GM18511 (cell line): ENCODE measurements around the gene INSIG2.
"Not testable (repeated sequence)": the region's sequence is repeated elsewhere in the genome, so short reads cannot be mapped to it uniquely, and the experiment has no call there.

Experiments used
- ATAC-seq: cut with Tn5 transposase; IDR thresholded peaks from one replicate; pipeline ENCODE4 v1.9.1; 2021; ENCODE audit warnings: mild to moderate bottlenecking, moderate library complexity; ENCODE audit not compliant: unreplicated experiment

Gene INSIG2

GRCh38 chr2:118059919-118060478 is 28.3 kb upstream of the INSIG2 start:
- no peak for ATAC-seq

GRCh38 chr2:118061135-118061955 is 26.9 kb upstream of the INSIG2 start:
- ATAC-seq: peak; percentile 87

DNA sequence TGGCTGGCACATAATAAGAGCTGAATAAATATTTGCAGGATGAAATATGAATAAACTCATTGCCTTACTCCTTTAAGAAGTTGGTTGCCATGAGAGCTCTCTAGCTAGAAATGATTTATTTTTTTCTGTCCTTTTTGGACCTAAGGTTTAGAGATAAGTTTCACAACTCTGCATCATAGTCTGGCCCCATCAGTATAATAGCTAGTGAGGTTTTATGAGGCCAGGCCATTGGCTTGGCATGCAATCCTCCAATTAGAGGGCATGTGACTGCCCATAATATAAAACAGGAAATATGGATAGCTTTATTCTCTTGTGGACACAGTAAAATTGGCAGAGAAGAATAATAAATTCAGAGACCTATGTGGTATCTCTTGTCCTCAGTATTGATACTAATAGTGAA is 26.2 kb upstream of the INSIG2 start:
- no peak for ATAC-seq

DNA sequence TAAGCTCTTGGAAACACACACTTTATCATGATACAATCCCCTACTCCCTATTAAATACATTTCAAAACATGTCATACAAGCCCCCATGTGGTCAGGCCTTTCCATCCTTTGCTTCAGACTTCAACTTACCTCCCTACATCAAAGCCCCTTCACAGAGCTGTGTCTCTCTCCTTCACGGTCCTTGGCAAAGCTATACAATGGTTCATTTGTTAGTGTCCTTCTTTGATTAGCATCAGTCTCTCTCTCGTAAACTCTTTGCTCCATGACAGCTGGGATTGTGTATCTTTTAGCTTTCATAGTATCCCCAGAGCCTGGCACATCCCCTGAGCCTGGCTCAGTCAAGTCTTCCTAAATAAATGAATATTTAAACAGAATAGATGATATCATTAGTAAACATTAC is 25.6 kb upstream of the INSIG2 start:
- ATAC-seq: no peak

GRCh38 chr2:118065015-118065706 is 23.1 kb upstream of the INSIG2 start:
- ATAC-seq: no peak

- no peak for ATAC-seq
These were observed 22.3 kb upstream of the INSIG2 start for GRCh38 chr2:118065921-118066511.

DNA sequence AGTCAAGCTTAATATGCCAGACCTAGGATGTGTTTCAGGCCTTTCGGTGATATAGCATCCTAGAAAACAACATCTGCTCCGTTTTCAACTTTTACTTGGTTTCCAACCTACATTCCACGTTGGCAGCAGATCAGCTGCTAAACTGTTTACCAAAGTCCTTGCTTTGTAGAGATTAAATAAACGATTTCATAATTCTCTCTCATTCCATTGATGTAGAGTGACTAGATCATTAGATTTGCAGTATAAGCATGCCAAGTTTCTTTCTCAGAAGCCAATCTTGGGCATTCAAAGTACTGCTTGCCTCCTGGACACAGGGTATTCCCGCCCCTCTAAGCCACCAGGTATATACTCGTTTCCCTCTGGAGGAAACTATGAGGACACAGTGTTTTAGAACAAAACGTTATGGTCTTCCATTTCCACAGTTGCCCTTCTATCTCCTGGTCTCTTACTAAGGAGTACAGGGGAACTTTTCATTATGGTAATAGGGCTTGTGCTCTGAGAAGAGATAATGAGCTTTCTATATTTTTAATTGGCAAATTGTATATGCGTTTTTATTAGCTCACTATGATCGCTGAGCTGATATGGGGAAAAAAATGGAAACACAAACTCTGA is 10.5 kb upstream of the INSIG2 start:
- no peak for ATAC-seq

- no peak for ATAC-seq
These were observed 9.5 kb upstream of the INSIG2 start for GRCh38 chr2:118078734-118079133.

- ATAC-seq: no peak
These were observed 3.7 kb upstream of the INSIG2 start for GRCh38 chr2:118084491-118085089.

DNA sequence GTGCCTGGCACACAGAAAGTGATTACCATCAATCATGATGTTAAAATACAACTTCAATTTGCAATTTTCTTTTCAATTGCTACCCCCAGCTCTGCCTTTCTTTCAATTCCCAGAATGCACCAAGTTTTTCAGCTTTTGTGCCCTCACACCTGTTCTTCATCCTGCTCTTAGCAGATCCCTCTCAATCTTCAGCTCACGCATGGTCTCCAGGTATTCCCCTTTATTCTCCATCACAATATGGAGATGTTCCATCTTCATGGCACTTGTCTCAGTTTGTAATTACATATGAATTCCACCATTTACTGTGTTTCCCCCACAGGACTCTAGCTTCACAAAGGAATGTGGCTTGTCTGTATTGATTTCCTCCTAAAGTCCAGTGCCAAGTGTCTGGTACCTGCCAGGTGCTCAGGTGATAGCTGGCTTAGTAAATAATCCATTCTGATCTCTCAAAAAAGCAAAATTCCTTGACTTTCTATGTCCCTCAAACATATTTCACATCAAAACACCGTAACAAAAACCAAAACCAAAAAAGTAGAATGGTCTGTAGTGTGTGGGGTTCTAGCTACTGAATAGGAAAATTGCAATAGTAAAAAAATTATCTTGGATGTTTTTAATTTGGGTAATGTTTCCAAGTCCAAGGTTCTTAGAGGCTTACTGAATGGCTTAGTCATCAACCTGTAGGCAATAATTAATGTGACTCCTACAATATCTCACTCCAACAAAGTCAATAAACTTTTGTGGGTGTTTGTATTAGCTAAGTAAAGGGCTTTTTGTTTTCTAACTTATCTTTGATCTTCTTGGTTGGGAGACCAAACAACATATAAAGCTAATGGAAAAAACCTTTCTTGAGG is 2.9 kb upstream of the INSIG2 start:
- ATAC-seq: no peak

DNA sequence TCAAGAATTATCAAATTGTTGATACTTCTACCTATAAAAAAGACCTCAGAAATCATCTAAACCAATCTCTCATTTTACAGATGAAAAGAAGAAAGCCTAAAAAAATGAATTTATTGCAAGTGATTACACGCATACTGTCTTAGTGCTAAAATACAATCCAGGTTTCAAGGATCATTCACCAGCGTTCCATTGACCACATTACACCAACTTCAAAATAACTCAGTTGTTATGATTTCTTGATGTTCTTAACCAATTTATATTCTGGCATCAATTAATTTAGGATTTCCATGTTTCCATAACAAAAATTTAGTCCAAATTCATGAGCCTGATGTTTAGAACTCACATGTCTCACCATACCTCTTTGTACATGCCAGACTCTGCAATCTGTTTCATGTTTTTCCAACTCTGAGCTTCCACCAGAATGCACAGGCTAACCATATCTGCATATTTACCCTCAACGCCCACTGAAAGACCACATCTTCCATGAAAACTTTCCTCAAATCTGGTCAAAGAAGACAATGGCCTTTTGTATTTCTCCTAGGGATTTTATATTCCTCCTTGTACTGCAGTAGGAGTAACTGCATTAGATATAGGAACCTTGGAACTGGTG is 2.1 kb upstream of the INSIG2 start:
- ATAC-seq: no peak

DNA sequence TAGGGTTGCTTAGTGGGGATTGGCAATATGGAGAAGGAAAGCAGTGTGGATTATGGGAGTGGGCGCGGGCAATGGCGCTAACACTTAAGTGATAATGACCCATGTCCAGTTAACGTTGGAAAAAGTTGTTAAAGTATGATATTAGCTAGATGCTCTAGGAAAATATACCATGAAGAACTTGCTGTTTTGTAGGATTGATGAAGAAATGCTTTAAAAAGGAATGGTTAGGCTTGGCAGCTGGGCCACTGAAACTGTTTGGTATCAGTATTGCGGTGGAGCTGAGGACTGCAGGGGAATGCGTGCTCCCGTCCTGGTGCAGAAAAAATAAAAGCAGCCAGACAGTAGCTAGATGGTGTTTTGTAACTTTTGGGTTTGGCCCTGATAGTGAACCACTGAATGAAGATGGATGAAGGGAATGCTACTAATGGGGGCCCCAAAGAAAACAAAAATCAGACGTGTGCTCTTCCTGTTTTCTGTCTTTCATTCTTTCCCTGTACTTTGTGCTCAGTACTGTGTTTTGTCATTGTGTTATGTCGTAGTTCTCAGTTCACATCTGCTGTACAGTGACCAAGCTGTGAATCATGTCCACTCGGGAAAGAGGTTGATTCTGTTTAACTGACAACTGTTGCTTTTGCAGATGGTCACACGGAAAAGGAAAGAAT is 999 bp downstream of the INSIG2 start:
- ATAC-seq: peak; percentile 32

DNA sequence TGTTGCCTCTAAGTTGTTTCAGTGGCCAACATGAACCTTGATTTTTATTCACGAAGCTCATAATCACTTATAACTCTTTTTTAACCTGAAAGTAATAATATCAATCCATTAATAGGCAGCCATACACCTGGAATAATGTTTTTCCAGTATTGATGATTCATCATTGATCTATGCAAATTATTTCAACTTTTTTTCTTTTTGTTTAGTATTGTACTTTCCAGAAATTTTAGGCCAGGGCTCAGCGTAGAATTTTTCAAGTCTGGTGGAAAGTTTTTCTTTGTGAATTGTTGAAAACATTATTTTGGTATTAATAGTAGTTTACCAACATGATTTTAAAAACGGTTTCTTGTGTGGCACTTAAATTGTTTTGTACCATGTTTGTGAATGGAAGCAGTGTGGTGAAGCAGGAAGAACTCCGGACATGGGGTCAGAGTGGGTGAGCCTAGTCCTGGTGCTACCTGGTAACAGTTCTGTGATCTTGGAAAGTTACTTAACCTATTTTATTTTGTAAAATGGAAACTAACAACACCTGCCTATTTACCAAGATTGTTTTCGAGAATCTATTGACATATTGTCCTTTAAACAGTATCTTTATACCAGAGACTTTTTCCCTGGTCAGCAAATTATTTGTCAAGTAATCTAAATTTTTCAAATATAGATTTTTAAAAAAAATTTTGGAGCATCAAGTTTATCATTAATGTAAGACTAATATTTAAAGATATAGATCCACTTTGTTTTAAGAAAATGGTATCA is 2.3 kb downstream of the INSIG2 start:
- ATAC-seq: no peak

DNA sequence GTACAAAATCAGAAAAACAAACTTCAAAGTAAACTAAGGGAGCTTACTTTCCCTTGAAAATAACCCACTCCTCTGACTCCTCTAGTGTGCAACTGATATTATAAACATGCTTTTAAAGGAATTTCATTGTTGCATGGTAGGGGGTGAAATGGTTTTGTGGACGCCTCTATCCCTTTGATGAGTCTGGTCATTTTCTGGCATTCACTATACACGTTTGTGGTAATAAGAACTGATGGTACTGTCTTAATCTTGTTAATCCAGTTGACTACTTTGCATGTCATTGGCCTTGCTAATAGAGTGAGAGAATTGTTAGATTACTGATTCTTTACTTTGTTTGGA is 2.8 kb downstream of the INSIG2 start:
- no peak for ATAC-seq

DNA sequence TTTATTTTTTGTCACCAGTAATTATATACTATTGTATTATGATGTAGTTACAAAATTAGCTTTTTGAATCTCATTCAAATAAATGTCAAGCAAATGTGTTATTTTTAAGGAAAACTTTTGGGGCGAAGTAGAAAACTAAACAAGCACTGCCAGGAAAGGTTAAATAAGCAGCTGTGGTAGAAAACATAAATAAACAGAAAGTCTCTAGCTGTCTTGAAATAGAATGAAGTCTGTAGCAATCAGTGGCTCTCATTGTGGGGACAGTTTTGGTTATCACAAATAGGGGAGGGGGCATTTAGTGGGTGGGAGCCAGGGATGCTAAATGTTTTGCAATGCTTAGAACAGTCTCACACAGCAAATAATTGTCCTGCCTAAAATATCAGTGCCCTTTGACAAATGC is 3.4 kb downstream of the INSIG2 start:
- ATAC-seq: no peak

DNA sequence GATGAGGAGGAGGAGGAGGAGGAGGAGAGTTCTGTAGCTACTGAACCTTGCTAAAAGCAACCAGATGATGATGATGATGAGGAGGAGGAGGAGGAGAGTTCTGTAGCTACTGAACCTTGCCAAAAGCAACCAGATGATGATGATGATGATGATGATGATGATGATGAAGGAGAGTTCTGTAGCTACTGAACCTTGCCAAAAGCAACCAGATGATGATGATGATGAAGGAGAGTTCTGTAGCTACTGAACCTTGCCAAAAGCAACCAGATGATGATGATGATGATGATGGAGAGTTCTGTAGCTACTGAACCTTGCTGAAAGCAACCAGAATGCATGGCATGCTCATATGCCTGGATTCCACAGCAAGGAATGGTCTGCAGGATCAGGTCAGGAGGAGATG is 5.8 kb downstream of the INSIG2 start:
- not testable (repeated sequence) for ATAC-seq

GRCh38 chr2:118094503-118094902 is 6.2 kb downstream of the INSIG2 start:
- no peak for ATAC-seq

GRCh38 chr2:118095610-118096009 is 7.3 kb downstream of the INSIG2 start:
- ATAC-seq: no peak
